Left ventricle myocardium inferior (tissue), 1 donor: Measurements from ENCODE around the gene SLC6A15. TPM values are rescaled to one million over a fixed set of nuclear protein-coding genes. Genes with fewer than 3 reads are reported as not detected.

Source experiments
- DNase-seq: peaks from one replicate; pipeline ENCODE4 v3.0.0-alpha.2; 2020
- H3K27ac ChIP-seq: fragments of 200-600 bp; replicated peaks from 2 replicates; pipeline ENCODE4 v1.8.0; 2021
- H3K27me3 ChIP-seq: fragments of 200-600 bp; 2 replicates; pipeline ENCODE4 v1.8.0; 2021; ENCODE audit warnings: low read depth
- H3K36me3 ChIP-seq: fragments of 200-600 bp; 2 replicates; pipeline ENCODE4 v1.8.0; 2021
- H3K4me1 ChIP-seq: fragments of 200-600 bp; 2 replicates; pipeline ENCODE4 v1.8.0; 2021
- H3K4me3 ChIP-seq: fragments of 200-600 bp; 2 replicates; pipeline ENCODE4 v1.8.0; 2021; ENCODE audit warnings: mild to moderate bottlenecking, moderate library complexity
- H3K9me3 ChIP-seq: fragments of 200-600 bp; replicated peaks from 2 replicates; pipeline ENCODE4 v1.8.0; 2021
- intact Hi-C: fragments of 100-400 bp; cut with micrococcal nuclease; formaldehyde crosslinking; loops from one replicate; pipeline ENCODE4 v1.11.0; 2022
- total RNA-seq: library from RNA; stranded (reverse); fragmentation: NEBNext Ultra II Directional; extraction: Animal tissue kit (Norgen Biotek cat#: 25700); gene quantifications from one replicate; pipeline ENCODE4 v1.2.1, GENCODE V29; 2021
- TF ChIP-seq, protein P1 (sequence below): fragments of 200-600 bp; IDR thresholded peaks from 2 replicates; pipeline ENCODE4 v1.8.0; 2021; ENCODE audit warnings: antibody characterized with exemption, mild to moderate bottlenecking, borderline replicate concordance
- donor health status: DM: no; HTN: yes; CAD: no; lungs with severe emphysema.

SLC6A15 gene
- total RNA-seq, 1 donor from 2014 or later: not detected

GRCh38 chr12:84857525-84858208 is 54.9 kb downstream of the SLC6A15 start:
- TF ChIP-seq, protein P1, sequence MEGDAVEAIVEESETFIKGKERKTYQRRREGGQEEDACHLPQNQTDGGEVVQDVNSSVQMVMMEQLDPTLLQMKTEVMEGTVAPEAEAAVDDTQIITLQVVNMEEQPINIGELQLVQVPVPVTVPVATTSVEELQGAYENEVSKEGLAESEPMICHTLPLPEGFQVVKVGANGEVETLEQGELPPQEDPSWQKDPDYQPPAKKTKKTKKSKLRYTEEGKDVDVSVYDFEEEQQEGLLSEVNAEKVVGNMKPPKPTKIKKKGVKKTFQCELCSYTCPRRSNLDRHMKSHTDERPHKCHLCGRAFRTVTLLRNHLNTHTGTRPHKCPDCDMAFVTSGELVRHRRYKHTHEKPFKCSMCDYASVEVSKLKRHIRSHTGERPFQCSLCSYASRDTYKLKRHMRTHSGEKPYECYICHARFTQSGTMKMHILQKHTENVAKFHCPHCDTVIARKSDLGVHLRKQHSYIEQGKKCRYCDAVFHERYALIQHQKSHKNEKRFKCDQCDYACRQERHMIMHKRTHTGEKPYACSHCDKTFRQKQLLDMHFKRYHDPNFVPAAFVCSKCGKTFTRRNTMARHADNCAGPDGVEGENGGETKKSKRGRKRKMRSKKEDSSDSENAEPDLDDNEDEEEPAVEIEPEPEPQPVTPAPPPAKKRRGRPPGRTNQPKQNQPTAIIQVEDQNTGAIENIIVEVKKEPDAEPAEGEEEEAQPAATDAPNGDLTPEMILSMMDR: no peak
- H3K9me3 ChIP-seq: no peaks in the 10 kb centered on the region
- H3K4me1 ChIP-seq: no peaks in the 10 kb centered on the region
- peaks cover 6% of the 10 kb centered on the region for H3K27me3 ChIP-seq
- no peak for DNase-seq
- H3K4me3 ChIP-seq: no peak overlapping the region
- no peaks in the 10 kb centered on the region for H3K36me3 ChIP-seq
- no peak overlapping the region for H3K27ac ChIP-seq
- intact Hi-C loops: no loop called here

DNA sequence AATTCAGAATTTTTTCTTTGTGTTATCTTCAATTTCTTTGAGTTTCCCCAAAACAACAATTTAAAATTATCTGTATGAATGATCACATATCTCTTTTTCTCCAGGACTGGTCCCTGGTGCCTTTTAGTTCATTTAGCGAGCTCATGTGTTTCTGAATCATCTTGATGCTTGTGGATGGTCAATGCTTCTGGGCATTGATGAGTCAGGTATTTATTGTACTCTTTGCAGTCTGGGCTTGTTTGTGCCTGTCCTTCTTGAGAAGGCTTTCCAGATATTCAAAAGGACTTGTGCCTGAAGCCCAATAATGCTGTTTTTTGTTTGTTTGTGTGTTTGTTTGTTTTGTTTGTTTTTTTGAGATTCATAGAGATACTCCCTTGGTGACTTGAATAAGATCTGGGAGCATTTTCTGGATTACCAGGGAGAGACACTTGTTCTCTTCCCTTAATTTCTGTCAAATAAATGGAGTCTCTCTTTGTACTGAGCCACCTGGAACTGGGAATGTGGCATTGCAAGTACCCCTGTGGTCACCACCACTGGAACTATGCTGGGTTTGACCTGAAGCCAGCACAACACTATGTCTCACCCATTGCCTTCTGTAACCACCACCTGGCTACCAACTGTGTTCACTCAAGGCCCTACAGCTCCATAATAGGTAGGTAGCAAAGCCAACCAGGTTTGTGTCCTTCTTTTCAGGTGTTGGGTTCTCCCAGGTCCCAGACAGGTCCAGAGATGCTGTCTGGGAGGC is 56.3 kb downstream of the SLC6A15 start:
- H3K4me3 ChIP-seq: no peak overlapping the region
- no peaks in the 10 kb centered on the region for H3K4me1 ChIP-seq
- TF ChIP-seq, protein P1: no peak
- H3K27ac ChIP-seq: no peak overlapping the region
- no peaks in the 10 kb centered on the region for H3K9me3 ChIP-seq
- H3K36me3 ChIP-seq: no peaks in the 10 kb centered on the region
- DNase-seq: no peak
- peaks cover 6% of the 10 kb centered on the region for H3K27me3 ChIP-seq
- intact Hi-C loops: no loop called here

DNA sequence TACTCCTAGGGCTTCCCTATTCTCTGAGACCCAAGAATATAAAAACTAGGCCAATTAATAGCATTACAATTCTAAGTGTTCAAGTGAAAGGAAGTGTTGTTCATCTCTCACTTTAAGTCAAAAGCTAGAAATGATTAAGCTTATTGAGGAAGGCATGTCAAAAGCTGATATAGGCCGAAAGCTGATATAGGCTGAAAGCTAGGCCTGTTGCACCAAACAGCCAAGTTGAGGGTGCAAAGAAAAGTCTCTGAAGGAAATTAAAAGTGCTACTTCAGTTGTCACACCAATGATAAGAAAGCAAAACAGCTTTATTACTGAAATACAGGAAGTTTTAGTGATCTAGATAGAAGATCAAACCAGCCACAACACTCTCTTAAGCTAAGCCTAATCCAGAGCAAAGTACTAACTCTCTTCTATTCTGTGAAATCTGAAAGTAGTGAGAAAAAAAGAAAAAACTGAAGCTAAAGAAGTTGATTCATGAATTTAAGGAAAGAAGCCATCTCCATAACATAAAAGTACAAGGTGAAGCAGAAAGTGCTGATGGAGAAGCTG is 68.9 kb downstream of the SLC6A15 start:
- intact Hi-C loops: no loop called here
- DNase-seq: no peak
- Histone ChIP-seq H3K4me3 (no peak overlapping the region), H3K9me3 (no peaks in the 10 kb centered on the region), H3K27me3 (no peaks in the 10 kb centered on the region), H3K4me1 (no peaks in the 10 kb centered on the region), H3K27ac (no peak overlapping the region), H3K36me3 (no peaks in the 10 kb centered on the region)
- TF ChIP-seq, protein P1: no peak

- no peak for DNase-seq
- TF ChIP-seq, protein P1: peak; percentile 69
- Histone ChIP-seq H3K4me1 (no peaks in the 10 kb centered on the region), H3K27ac (no peak overlapping the region), H3K9me3 (no peaks in the 10 kb centered on the region), H3K4me3 (no peak overlapping the region), H3K36me3 (no peaks in the 10 kb centered on the region), H3K27me3 (no peaks in the 10 kb centered on the region)
- intact Hi-C loops: no loop called here
Observed at GRCh38 chr12:84842406-84843013, 70.1 kb downstream of the SLC6A15 start.

DNA sequence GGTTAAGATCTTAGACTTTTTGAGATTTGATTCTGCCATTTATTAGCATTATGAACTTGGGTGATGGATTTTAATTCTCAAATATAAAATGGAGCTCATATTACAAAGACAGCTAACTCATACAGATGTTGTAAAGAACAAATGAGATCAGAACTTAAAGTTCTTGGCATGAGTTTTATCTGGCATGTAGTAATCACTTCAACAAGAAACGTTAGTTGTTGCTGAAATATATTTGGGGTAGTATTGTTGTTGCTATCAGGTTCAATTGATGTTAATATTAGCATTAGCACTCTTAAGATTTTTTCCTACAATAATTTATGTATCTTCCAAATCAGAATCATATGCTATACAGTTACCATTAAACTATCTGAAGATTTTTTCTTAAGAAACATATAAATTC is 71.0 kb downstream of the SLC6A15 start:
- no peak overlapping the region for H3K4me3 ChIP-seq
- intact Hi-C loops: no loop called here
- H3K36me3 ChIP-seq: no peaks in the 10 kb centered on the region
- H3K9me3 ChIP-seq: no peaks in the 10 kb centered on the region
- no peaks in the 10 kb centered on the region for H3K4me1 ChIP-seq
- TF ChIP-seq, protein P1: no peak
- H3K27me3 ChIP-seq: no peaks in the 10 kb centered on the region
- DNase-seq: no peak
- no peak overlapping the region for H3K27ac ChIP-seq
